Measurements from ENCODE around the gene HK2. TPM values are rescaled to one million over a fixed set of nuclear protein-coding genes. Genes with fewer than 3 reads are reported as not detected.

HK2 gene
- total RNA-seq, 1 experiment from 2014 or later = 43.8 TPM

DNA sequence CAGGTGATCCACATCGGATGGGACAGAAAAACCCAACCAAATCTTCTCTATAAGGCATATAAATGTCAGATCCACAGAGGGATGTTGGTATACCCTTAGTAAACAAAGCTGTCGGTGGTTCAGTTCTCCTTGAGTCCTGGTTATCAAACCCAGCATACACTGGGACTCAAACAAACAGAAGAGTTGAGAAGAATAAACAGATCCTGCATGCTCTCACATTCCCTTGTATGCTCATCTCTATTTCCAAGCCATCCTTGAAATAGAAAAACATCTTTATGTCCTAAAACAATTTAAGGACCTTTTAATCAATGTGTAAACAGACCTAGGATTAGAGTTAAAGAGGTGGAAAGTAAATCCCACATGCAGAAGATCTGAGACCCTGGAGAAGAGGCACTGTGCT, 19.8 kb upstream of the HK2 start:
- no TSS peak for BruUV-seq (replicated peaks)
- CTCF ChIA-PET = no interaction called here
- ATAC-seq = no peak
- Histone ChIP-seq H2AFZ (ENCODE audit: low read length) (no peak overlapping the region), H4K20me1 (ENCODE audit: low read length) (no peaks in the 10 kb centered on the region), H3K36me3 (ENCODE audit: low read depth, low read length) (no peaks in the 10 kb centered on the region; the same call in 1 of the 2 replicates), H3K9me2 (replicated peaks; ENCODE audit: low read length) (no peaks in the 10 kb centered on the region), H3K4me1 (ENCODE audit: insufficient read depth, low read length) (no peaks in the 10 kb centered on the region), H3K27ac (ENCODE audit: low read length) (no peak overlapping the region), H3K79me2 (ENCODE audit: low read length) (no peaks in the 10 kb centered on the region), H3F3A (ENCODE audit: low read length, unreplicated experiment) (no peaks in the 10 kb centered on the region), H3K9ac (ENCODE audit: low read length) (no peak overlapping the region), H3K9me3 (ENCODE audit: low read length) (no peaks in the 10 kb centered on the region), H3K4me2 (ENCODE audit: low read length) (no peak overlapping the region), H3K4me3 (ENCODE audit: low read length) (no peak overlapping the region), H3K27me3 (ENCODE audit: low read length) (no peaks in the 10 kb centered on the region)
- intact Hi-C loops (cut with micrococcal nuclease) = no loop called here
- DNase-seq = no peak
- POLR2A ChIA-PET (ENCODE audit: unreplicated experiment) = no interaction called here
- no peak for TF ChIP-seq CTCF (conservative IDR thresholded peaks at IDR 0.05; ENCODE audit: low read depth, low read length)
- TF ChIP-seq EZH2phosphoT487 (IDR thresholded peaks at IDR 0.05; ENCODE audit: borderline replicate concordance, low read length) = no peak
- no peak for TF ChIP-seq EZH2 (IDR thresholded peaks at IDR 0.05; ENCODE audit: low read length, unreplicated experiment)

GRCh38 chr2:74815941-74816340, 18.0 kb upstream of the HK2 start:
- POLR2A ChIA-PET (ENCODE audit: unreplicated experiment) = no interaction called here
- TF ChIP-seq CTCF (conservative IDR thresholded peaks at IDR 0.05; ENCODE audit: low read depth, low read length) (no peak), EZH2 (IDR thresholded peaks at IDR 0.05; ENCODE audit: low read length, unreplicated experiment) (no peak), EZH2phosphoT487 (IDR thresholded peaks at IDR 0.05; ENCODE audit: borderline replicate concordance, low read length) (no peak)
- Histone ChIP-seq H3K27me3 (ENCODE audit: low read length) (no peaks in the 10 kb centered on the region), H3K4me3 (ENCODE audit: low read length) (no peak overlapping the region), H3K4me2 (ENCODE audit: low read length) (no peak overlapping the region), H3K9me2 (replicated peaks; ENCODE audit: low read length) (no peaks in the 10 kb centered on the region), H2AFZ (ENCODE audit: low read length) (no peak overlapping the region), H3K27ac (ENCODE audit: low read length) (no peak overlapping the region), H3K4me1 (ENCODE audit: insufficient read depth, low read length) (no peaks in the 10 kb centered on the region), H3K9me3 (ENCODE audit: low read length) (no peaks in the 10 kb centered on the region), H3K9ac (ENCODE audit: low read length) (no peak overlapping the region), H4K20me1 (ENCODE audit: low read length) (no peaks in the 10 kb centered on the region), H3F3A (ENCODE audit: low read length, unreplicated experiment) (no peaks in the 10 kb centered on the region), H3K79me2 (ENCODE audit: low read length) (no peaks in the 10 kb centered on the region), H3K36me3 (ENCODE audit: low read depth, low read length) (no peaks in the 10 kb centered on the region; the same call in 1 of the 2 replicates)
- no peak for ATAC-seq
- intact Hi-C loops (cut with micrococcal nuclease) = no loop called here
- no TSS peak for BruUV-seq (replicated peaks)
- CTCF ChIA-PET = no interaction called here
- DNase-seq = no peak

DNA sequence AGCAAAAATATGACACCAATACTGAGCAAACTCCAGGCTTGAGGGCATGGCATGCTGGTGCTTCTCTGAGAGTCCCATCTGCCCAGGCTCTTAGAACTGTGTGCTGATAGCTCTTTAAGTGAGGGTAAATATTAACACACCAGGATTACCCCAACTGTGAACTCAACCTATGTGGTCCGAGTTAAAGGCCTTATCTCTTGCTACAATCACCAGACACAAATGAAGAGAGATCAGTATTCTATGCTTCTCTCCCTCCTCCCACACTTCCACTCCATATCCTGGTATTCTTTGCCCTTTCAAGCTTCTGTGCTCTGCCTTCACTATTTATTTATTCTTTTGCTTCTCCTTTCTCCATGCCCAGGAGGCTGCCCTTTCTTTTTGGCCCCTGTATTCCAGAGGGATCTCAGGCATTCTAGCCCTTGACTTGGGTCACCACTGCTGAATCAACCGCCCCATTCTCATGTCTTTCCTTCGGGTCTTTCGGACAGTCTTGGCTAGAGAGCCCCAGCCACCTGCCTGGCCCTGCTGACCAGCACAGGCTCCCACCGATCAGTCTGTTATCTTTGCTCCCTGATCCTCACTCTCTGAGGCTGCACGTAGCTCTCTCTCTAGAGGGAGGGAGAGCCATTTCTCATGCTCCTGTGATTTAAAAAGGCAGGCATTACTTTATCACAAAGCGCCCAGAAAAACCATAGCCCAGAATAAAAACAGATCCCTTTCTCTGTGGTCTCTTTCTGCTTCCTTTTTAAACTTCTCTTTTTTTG, 17.2 kb upstream of the HK2 start:
- TF ChIP-seq EZH2phosphoT487 (IDR thresholded peaks at IDR 0.05; ENCODE audit: borderline replicate concordance, low read length) = no peak
- no peak for TF ChIP-seq CTCF (conservative IDR thresholded peaks at IDR 0.05; ENCODE audit: low read depth, low read length)
- TF ChIP-seq EZH2 (IDR thresholded peaks at IDR 0.05; ENCODE audit: low read length, unreplicated experiment) = no peak
- Histone ChIP-seq H3K27ac (ENCODE audit: low read length) (no peak overlapping the region), H3K9me3 (ENCODE audit: low read length) (no peaks in the 10 kb centered on the region), H3K9ac (ENCODE audit: low read length) (no peak overlapping the region), H3K9me2 (replicated peaks; ENCODE audit: low read length) (no peaks in the 10 kb centered on the region), H3K36me3 (ENCODE audit: low read depth, low read length) (no peaks in the 10 kb centered on the region; the same call in 1 of the 2 replicates), H4K20me1 (ENCODE audit: low read length) (no peaks in the 10 kb centered on the region), H3K4me3 (ENCODE audit: low read length) (no peak overlapping the region), H3K79me2 (ENCODE audit: low read length) (no peaks in the 10 kb centered on the region), H3K4me2 (ENCODE audit: low read length) (no peak overlapping the region), H2AFZ (ENCODE audit: low read length) (no peak overlapping the region), H3K4me1 (ENCODE audit: insufficient read depth, low read length) (no peaks in the 10 kb centered on the region), H3K27me3 (ENCODE audit: low read length) (no peaks in the 10 kb centered on the region), H3F3A (ENCODE audit: low read length, unreplicated experiment) (no peaks in the 10 kb centered on the region)
- intact Hi-C loops (cut with micrococcal nuclease) = no loop called here
- DNase-seq (no peak), ATAC-seq (no peak)
- no TSS peak for BruUV-seq (replicated peaks)
- POLR2A ChIA-PET (ENCODE audit: unreplicated experiment) = no interaction called here
- CTCF ChIA-PET = no interaction called here
